ENCODE data around the gene H2AZ2.
"Not testable (repeated sequence)": the region's sequence is repeated elsewhere in the genome, so short reads cannot be mapped to it uniquely, and the experiment has no call there.

H2AZ2 gene

DNA sequence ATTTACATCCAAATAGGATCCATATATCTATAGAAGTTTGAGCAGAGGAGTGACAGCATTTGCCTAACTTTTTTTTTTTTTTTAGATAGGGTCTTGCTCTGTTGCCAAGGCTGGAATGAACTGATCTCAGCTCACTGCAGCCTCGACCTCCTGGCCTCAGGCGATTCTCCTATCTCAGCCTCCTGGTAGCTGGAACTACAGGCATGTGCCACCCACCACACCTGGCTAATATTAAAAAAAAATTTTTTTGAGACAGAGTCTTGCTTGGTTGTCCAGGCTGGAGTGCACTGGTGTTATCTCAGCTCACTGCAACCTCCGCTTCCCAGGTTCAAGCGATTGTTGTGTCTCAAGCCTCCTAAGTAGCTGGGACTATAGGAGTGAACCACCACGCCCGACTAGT, 36.3 kb downstream of the H2AZ2 start:
- DNase-seq: no peak

DNA sequence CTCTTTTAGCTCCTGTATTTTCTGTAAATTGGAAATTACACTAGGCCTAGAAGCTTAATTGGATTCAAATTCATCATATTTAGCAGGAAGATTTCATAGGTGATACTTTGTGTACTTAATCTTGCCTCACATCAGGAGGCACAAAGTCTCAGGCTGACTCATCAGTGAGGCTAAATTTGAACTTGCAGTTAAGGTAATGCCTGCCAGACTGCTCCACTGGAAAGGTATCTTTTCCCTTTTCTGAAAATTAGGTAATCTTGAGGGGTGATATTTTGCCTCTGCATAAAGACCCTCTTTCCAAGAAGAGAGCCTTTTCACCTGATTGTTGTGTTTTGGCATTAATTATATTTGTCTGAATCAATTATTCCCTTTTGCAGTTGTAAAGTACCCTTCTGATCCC, 36.8 kb downstream of the H2AZ2 start:
- DNase-seq: no peak

- DNase-seq: no peak
These were observed 38.9 kb downstream of the H2AZ2 start for GRCh38 chr7:44808914-44809393.

DNA sequence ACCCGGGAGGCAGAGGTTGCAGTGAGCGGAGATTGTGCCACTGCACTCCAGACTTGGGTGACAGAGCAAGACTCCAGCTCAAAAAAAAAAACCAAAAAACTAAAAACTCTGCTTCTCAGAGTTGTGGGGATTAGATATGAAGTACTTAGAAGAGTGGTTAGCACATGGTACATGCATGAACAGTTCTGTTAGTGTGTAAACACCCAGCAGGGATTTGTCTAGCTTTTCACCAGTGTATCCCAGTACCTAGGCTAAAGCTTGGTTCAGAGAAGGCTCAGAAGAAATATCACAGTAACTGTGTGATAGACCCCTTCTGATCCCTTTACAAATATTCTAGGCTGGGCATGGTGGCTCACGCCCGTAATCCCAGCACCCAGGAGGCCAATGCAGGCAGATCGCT, 41.9 kb downstream of the H2AZ2 start:
- DNase-seq: no peak

DNA sequence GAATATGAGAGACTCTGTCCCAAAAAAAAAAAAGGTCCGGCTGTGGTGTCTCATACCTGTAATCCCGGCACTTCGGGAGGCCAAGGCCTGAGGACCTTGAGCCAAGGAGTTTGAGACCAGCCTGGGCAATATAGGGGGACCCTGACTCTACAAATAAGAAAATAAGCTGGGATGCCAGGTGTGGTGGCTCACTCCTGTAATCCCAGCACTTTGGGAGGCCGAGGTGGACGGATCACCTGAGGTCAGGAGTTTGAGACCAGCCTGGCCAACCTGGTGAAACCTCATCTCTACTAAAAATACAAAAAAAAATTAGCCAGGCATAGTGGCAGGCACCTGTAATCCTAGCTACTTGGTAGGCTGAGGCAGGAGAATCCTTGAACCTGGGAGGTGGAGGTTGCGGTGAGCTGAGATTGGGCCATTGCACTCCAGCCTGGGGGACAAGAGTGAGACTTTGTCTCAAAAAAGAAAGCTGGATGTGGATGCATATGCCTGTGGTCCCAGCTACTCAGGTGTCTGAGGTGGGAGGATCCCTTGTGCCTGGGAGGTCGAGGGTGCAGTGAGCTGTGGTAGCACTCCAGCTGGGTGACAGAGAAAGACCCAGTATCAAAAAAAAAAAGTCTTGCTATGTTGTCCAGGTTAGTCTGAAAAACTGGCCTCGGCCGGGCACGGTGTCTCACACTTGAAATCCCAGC, 43.9 kb downstream of the H2AZ2 start:
- not testable (repeated sequence) for DNase-seq

DNA sequence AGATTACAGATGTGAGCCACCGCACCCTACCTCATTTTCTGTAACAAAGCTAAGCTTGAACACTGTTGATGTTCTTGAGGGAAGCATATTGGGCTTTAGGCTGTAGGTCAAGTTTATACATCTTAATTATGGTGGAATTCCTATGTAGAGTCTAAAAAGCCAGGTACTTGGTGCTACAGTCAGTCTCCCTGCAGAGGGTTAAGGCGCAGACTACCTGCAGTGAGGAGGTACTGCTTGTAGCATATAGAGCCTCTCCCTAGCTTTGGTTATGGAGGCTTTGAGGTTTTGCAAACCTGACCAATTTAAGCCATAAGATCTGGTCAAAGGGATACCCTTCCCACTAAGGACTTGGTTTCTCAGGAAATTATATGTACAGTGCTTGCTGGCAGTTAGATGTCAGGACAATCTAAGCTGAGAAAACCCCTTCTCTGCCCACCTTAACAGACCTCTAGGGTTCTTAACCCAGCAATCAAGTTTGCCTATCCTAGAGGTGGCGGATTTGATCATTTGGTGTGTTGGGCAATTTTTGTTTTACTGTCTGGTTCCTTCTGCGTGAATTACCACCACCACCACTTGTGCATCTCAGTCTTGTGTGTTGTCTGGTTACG, 45.4 kb downstream of the H2AZ2 start:
- DNase-seq: no peak

GRCh38 chr7:44801890-44802289, 46.0 kb downstream of the H2AZ2 start:
- DNase-seq: no peak

- DNase-seq: no peak
These were observed 47.9 kb downstream of the H2AZ2 start for GRCh38 chr7:44799939-44800338.

- DNase-seq: no peak
These were observed 49.1 kb downstream of the H2AZ2 start for GRCh38 chr7:44798649-44799305.

DNA sequence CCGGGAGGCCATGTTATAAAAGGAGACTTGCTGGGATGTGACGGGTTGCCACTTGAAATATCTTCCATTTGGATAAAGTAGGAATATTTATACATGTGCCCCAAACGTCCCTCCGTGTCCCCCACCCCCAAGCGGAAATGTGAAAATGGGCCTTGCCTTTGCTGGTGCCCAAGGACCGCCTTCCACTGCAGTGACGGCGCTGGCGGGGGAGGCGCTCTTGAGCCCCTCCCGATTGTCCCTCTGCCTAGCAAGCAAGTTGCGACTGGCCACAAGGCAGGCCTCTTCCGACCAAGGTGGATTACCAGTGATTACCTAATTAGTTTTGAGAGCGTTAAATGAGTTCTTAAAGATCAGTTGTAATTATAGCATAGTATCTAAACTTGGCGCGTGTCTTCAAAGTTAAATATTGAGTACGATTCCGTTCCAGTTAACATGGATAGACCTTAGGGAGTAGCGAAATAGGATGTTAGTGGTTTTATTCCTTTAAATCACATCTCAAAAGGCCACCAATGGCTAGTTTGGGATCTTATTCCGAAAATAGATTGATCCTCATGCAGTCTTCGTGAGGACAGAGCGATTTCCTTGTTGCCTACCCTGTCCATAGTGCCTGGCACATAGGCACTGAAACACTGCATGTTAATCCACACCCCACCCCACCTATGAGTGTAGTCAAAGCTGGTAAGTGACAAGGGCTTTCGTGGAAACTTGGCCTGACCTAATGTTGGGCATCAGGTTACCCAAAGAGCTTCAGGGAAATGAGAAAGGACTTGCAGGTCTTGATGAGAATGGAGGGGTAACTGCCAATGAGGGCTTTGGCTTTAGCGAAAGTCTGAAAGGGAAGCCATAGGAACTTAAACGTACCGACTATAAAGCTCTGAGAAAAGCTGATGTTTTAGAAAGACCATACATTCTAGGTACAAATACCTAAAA, 50.3 kb downstream of the H2AZ2 start:
- DNase-seq: peak; percentile 83 to 87

DNA sequence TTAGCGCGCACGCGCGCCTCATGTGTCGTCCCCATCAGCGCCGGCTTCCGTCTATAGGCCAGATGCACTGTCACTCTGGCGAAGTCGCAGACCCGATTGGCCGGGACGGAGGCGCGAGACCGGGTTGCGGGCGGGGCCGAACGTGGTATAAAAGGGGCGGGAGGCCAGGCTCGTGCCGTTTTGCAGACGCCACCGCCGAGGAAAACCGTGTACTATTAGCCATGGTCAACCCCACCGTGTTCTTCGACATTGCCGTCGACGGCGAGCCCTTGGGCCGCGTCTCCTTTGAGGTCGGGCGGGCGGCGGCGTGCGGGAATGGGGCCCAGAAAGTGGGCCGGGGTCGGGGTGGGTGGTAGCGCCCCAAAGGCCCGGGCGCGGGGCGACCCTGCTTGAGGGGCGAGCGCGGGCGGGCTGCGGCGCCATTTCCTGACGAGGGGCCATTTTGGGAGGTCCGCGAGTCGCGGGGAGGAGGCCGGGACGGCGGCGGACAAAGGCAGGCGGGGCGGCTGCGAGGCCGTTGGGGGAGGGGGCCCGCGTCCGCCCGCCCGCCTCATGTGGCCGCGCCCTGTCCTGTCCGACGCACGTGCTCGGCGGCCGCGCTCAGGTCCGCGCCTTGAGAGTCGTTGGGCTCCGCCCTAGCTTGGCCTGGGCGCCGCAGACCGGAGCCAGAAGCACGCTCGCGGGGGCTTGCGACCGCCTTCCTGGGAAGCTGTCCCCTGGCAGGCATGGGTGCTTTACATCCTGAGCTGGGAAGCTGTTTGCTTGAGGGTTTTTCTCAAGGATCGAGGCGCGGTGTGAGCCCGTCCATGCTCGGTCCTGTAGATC, 51.2 kb downstream of the H2AZ2 start, which contains the start of gene PPIA:
PPIA (plus strand) TSS at position 178 of the 825 bp plus-strand sequence; CDS start at position 222, 44 bp downstream.
- DNase-seq: peak; percentile 98

DNA sequence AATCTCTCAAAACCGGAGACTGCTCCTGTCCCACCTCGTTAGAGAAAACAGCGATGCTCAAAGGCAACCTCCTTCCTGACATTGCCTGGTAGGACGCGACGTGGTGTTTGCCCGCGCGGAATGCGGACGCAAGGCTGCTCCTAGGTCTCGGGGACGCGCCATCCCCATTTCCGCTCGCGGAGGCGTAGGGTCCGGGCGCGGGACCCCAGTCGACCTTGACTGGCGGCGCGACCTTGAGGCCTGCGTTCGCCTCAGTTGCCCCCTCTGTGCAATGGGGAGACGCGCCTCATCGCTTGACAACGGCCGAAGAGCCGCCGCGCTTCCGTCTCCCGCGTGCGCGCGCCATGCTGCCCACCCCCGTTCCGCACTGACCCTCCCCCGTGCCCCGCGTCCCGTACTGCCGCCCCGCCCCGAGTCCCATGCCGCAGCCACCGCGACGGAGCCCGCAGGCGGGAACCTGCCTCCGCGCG, 51.8 kb downstream of the H2AZ2 start:
- no peak for DNase-seq

DNA sequence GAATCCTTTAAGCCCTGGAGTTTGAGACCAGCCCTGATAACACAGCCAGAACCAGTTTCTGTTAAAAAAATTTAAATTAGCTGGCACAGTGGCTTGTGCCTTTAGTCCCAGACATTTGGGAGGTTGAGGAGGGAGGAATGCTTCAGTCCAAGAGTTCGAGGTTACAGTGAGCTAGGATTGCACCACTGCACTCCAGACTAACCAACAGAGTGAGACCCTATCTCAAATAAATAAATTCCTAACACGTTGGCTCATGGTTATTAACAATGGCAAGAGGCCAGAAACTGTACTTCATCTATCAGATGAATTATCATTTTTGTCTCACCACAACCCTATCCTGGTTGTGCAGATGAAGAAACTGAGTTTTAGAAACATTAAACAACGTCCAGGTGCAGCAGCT, 53.6 kb downstream of the H2AZ2 start:
- no peak for DNase-seq

- DNase-seq: no peak
These were observed 54.0 kb downstream of the H2AZ2 start for GRCh38 chr7:44793919-44794318.

DNA sequence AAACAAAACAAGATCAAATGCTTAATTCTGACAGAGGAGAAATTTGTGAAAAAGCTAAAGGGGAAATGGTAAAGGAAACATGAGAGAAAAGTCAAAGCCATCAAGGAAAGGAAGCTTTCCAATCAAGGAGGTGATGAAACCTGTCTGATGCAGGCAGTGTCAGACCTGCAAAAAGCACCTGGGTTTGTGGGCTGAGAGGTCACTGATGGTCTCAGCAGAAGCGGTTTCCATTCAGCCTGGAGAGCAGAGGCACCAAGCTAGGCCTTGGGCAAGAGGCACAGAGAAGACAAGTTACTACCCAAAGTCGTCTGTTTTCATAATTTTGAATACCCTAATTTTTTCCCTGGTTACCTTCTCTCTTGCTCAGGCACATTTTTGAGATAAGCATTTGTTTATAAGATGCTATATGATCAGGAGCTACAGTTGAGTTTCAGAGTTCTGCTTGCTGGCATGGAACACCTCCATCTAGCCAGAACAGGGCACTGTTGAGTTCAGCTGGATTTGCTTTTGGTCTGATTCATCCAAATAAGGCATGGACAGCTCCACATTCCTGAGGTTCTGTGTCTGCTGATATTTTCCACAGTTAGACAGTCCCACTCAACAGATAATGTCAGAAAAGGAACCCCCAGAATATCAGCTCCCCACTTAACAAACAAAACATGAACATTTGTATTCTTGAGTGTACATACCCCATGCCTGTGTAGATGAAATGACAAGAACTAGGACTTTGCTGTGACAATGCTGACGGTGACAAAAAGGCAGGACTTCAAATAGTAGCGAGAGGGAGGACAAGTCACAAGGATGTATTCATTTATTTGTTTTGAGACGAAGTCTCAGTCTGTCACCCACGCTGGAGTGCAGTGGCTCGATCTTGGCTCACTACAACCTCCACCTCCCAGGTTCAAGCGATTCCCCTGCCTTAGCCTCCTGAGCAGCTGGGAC, 56.3 kb downstream of the H2AZ2 start:
- no peak for DNase-seq

GRCh38 chr7:44789990-44790389, 57.9 kb downstream of the H2AZ2 start:
- DNase-seq: no peak

- DNase-seq: no peak
These were observed 60.1 kb downstream of the H2AZ2 start for GRCh38 chr7:44787762-44788161.

- DNase-seq: no peak
These were observed 60.8 kb downstream of the H2AZ2 start for GRCh38 chr7:44787041-44787440.

DNA sequence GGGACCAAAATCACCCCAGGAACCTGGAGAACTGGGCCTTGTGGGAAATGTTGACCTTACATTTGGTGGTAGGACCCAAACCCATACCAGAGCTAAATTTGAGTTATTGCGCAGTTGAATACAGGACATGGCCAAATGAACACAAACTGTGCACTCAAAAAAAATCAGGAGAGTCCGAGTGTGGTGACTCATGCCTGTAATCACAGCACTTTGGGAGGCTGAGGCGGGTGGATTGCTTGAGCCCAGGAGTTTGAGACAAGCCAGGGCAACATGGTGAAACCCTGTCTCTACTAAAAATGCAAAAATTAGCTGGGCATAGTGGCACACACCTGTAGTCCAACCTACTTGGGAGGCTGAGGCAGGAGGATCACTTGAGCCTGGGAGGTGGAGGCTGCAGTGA, 62.7 kb downstream of the H2AZ2 start:
- DNase-seq: not testable (repeated sequence)

- DNase-seq: no peak
These were observed 63.5 kb downstream of the H2AZ2 start for GRCh38 chr7:44784364-44784763.

GRCh38 chr7:44783407-44783806, 64.5 kb downstream of the H2AZ2 start:
- DNase-seq: no peak

Measured in activated CD4-positive, alpha-beta T cell treated with anti-CD3 and anti-CD28 coated beads, Interleukin-2, amount 50 U/mL, for 48 hours (primary cell).